ENCODE data around the gene RABL3. TPM values are rescaled to one million over a fixed set of nuclear protein-coding genes. Genes with fewer than 3 reads are reported as not detected.
"Not testable (repeated sequence)": the region's sequence is repeated elsewhere in the genome, so short reads cannot be mapped to it uniquely, and the experiment has no call there.

RABL3 gene
- total and polyA plus RNA-seq, 12 donors = 2.8 to 33.9 (median 20.4) TPM

- WGBS, 2 donors = 93 to 94% methylated on average over 1 of the region's 1 CpG
- Histone ChIP-seq H3K27me3 (no peaks in the 10 kb centered on the region), H3K27ac (no peak overlapping the region), H3K4me1 (peaks cover 0 to 16% (median 9%) of the 10 kb centered on the region in 9 donors), H3K36me3 (peaks cover 0 to 7% (median 0%) of the 10 kb centered on the region in 9 donors), H3K4me3 (no peak overlapping the region), H3K9me3 (no peaks in the 10 kb centered on the region)
- intact Hi-C loops (cut with DNase I) = no loop called here
- no peak for ATAC-seq
- no peak for DNase-seq
- TF ChIP-seq, protein P1, sequence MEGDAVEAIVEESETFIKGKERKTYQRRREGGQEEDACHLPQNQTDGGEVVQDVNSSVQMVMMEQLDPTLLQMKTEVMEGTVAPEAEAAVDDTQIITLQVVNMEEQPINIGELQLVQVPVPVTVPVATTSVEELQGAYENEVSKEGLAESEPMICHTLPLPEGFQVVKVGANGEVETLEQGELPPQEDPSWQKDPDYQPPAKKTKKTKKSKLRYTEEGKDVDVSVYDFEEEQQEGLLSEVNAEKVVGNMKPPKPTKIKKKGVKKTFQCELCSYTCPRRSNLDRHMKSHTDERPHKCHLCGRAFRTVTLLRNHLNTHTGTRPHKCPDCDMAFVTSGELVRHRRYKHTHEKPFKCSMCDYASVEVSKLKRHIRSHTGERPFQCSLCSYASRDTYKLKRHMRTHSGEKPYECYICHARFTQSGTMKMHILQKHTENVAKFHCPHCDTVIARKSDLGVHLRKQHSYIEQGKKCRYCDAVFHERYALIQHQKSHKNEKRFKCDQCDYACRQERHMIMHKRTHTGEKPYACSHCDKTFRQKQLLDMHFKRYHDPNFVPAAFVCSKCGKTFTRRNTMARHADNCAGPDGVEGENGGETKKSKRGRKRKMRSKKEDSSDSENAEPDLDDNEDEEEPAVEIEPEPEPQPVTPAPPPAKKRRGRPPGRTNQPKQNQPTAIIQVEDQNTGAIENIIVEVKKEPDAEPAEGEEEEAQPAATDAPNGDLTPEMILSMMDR (IDR thresholded peaks at IDR 0.05) = no peak
These were observed 20.3 kb upstream of the RABL3 start for GRCh38 chr3:120762615-120763014.

GRCh38 chr3:120758551-120758950 lies 16.2 kb upstream of the RABL3 start:
- ATAC-seq; H3K4me1 ChIP-seq; DNase-seq; H3K4me3 ChIP-seq; H3K27me3 ChIP-seq; intact Hi-C loops (cut with DNase I); H3K9me3 ChIP-seq; H3K27ac ChIP-seq: not testable (repeated sequence)
- 86 to 87% methylated on average over 4 of the region's 4 CpGs for WGBS, 2 donors
- peaks cover 0 to 13% (median 2%) of the 10 kb centered on the region in 9 donors for H3K36me3 ChIP-seq

- DNase-seq (no peak), ATAC-seq (no peak)
- Histone ChIP-seq H3K27me3 (no peaks in the 10 kb centered on the region), H3K4me3 (no peak overlapping the region), H3K4me1 (peaks cover 0 to 10% (median 0%) of the 10 kb centered on the region in 9 donors), H3K9me3 (no peaks in the 10 kb centered on the region), H3K36me3 (peaks cover 0 to 27% (median 5%) of the 10 kb centered on the region in 9 donors), H3K27ac (no peak overlapping the region)
- TF ChIP-seq, protein P1 (IDR thresholded peaks at IDR 0.05) = no peak
- intact Hi-C loops (cut with DNase I) = no loop called here
- 81 to 86% methylated on average over 2 of the region's 2 CpGs for WGBS, 2 donors
These were observed 13.7 kb upstream of the RABL3 start for GRCh38 chr3:120756061-120756460.

GRCh38 chr3:120753810-120754209 lies 11.5 kb upstream of the RABL3 start:
- ATAC-seq (no peak), DNase-seq (no peak)
- H3K27me3 ChIP-seq = no peaks in the 10 kb centered on the region
- H3K27ac ChIP-seq = no peak overlapping the region
- no peak overlapping the region for H3K4me3 ChIP-seq
- H3K36me3 ChIP-seq = peaks cover 0 to 36% (median 9%) of the 10 kb centered on the region in 9 donors
- intact Hi-C loops (cut with DNase I) = no loop called here
- TF ChIP-seq, protein P1 (IDR thresholded peaks at IDR 0.05) = no peak
- H3K4me1 ChIP-seq = peaks cover 0 to 10% (median 0%) of the 10 kb centered on the region in 9 donors
- H3K9me3 ChIP-seq = no peaks in the 10 kb centered on the region

DNA sequence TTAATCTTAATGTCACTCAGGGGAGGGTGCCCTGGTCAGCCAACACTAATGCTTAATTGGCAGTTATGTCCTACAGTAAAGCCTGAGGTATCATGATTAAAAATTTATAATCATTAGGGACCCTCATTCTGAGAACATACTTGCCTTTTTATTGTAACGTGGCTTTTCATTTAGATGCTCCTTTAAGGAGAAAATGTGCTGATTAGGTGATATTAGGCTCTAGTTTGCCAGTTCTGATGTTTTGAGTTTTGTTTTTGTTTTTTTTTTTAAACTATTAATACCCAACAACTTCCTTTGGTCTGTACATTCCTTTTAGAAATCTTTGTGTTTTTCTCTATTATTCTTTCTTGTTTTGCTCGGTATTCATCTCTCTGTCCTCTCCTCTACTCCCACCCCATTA lies 10.5 kb upstream of the RABL3 start:
- ATAC-seq (no peak), DNase-seq (no peak)
- Histone ChIP-seq H3K4me3 (no peak overlapping the region), H3K27me3 (no peaks in the 10 kb centered on the region), H3K4me1 (peaks cover 0 to 10% (median 0%) of the 10 kb centered on the region in 9 donors), H3K27ac (no peak overlapping the region), H3K36me3 (peaks cover 0 to 36% (median 8%) of the 10 kb centered on the region in 9 donors), H3K9me3 (no peaks in the 10 kb centered on the region)
- TF ChIP-seq, protein P1 (IDR thresholded peaks at IDR 0.05) = no peak
- intact Hi-C loops (cut with DNase I) = no loop called here
- WGBS, 2 donors = 94 to 96% methylated on average over 2 of the region's 2 CpGs
